GM23338 (cell line): ENCODE results near the gene ITGA1. TPM values are rescaled to one million over a fixed set of nuclear protein-coding genes. Genes with fewer than 3 reads are reported as not detected.

ENCODE experiments used
- ATAC-seq: fragments of 200-7000 bp; cut with Tn5 transposase; 3 replicates; pipeline ENCODE4 v1.9.1; 2020
- DNase-seq: peaks from one replicate; pipeline ENCODE4 v3.0.0-alpha.2; 2015; ENCODE audit warnings: low spot score
- H2AFZ ChIP-seq: fragments of 200-600 bp; sonication (generic); 2 replicates; pipeline ENCODE4 v1.8.0; 2016; ENCODE audit warnings: antibody characterized with exemption, mild to moderate bottlenecking, moderate library complexity
- H3F3A ChIP-seq: fragments of 200-600 bp; sonication (generic); replicated peaks from 2 replicates; pipeline ENCODE4 v1.8.0; 2017; ENCODE audit warnings: antibody characterized with exemption, mixed run types, low read depth
- H3K27ac ChIP-seq: fragments of 200-600 bp; sonication (generic); 2 replicates; pipeline ENCODE4 v1.6.1; 2016; ENCODE audit warnings: low read depth
- H3K27me3 ChIP-seq: fragments of 200-600 bp; sonication (generic); 2 replicates; pipeline ENCODE4 v1.8.0; 2016; ENCODE audit warnings: mild to moderate bottlenecking, mixed run types, moderate library complexity; ENCODE audit not compliant: insufficient read depth
- H3K36me3 ChIP-seq: fragments of 200-600 bp; sonication (generic); 2 replicates; pipeline ENCODE4 v1.8.0; 2016; ENCODE audit warnings: mild to moderate bottlenecking; ENCODE audit not compliant: insufficient read depth
- H3K4me1 ChIP-seq: fragments of 200-600 bp; sonication (generic); 2 replicates; pipeline ENCODE4 v1.8.0; 2016; ENCODE audit warnings: mild to moderate bottlenecking, moderate library complexity; ENCODE audit not compliant: insufficient read depth
- H3K4me2 ChIP-seq: fragments of 200-600 bp; sonication (generic); 2 replicates; pipeline ENCODE4 v1.7.1; 2017; ENCODE audit warnings: mixed run types
- H3K4me3 ChIP-seq: fragments of 200-600 bp; sonication (generic); 2 replicates; pipeline ENCODE4 v1.6.1; 2016; ENCODE audit warnings: mixed run types
- H3K79me2 ChIP-seq: fragments of 200-600 bp; sonication (generic); replicated peaks from 2 replicates; pipeline ENCODE4 v1.8.0; 2017; ENCODE audit warnings: mild to moderate bottlenecking; ENCODE audit not compliant: insufficient read depth
- H3K9me2 ChIP-seq: fragments of 200-600 bp; sonication (generic); 2 replicates; pipeline ENCODE4 v1.8.0; 2017; ENCODE audit not compliant: insufficient read depth
- H4K20me1 ChIP-seq: fragments of 200-600 bp; sonication (generic); replicated peaks from 2 replicates; pipeline ENCODE4 v1.8.0; 2017; ENCODE audit warnings: mild to moderate bottlenecking; ENCODE audit not compliant: insufficient read depth
- H3K27ac Mint-ChIP-seq: 2 replicates; pipeline ENCODE4 v1.8.0; 2020; ENCODE audit warnings: inconsistent platforms, mild to moderate bottlenecking, moderate library complexity, mixed read lengths
- H3K27me3 Mint-ChIP-seq: 3 replicates; pipeline ENCODE4 v1.8.0; 2022; ENCODE audit warnings: low read depth, mild to moderate bottlenecking, moderate library complexity, mixed read lengths, inconsistent platforms; ENCODE audit not compliant: insufficient read depth, poor library complexity
- H3K36me3 Mint-ChIP-seq: 3 replicates; pipeline ENCODE4 v1.8.0; 2021; ENCODE audit warnings: low read depth, mild to moderate bottlenecking, inconsistent platforms, moderate library complexity, mixed read lengths
- H3K4me1 Mint-ChIP-seq: 3 replicates; pipeline ENCODE4 v1.8.0; 2020; ENCODE audit warnings: mild to moderate bottlenecking, inconsistent platforms, mixed read lengths
- H3K4me3 Mint-ChIP-seq: 3 replicates; pipeline ENCODE4 v1.8.0; 2021; ENCODE audit warnings: moderate library complexity, mild to moderate bottlenecking, inconsistent platforms, mixed read lengths
- H3K9me3 Mint-ChIP-seq: 3 replicates; pipeline ENCODE4 v1.8.0; 2020; ENCODE audit warnings: moderate library complexity, mild to moderate bottlenecking, inconsistent platforms, mixed read lengths
- CREB1 ChIP-seq: fragments of 250-450 bp; sonication (Bioruptor Pico); IDR thresholded peaks from 2 replicates; pipeline ENCODE4 v1.5.0; 2020; ENCODE audit warnings: low read depth, mild to moderate bottlenecking, moderate library complexity
- CTCF ChIP-seq, 2 experiments: fragments of 200-600 bp in 1 of 2; sonication (generic) in 1 of 2; conservative IDR thresholded peaks; 2 replicates each; pipeline versions ENCODE4 v1.5.1 to v1.6.1; 2016 to 2017; ENCODE audit warnings: antibody characterized with exemption in 2 of 2, low read depth in 2 of 2, mild to moderate bottlenecking in 2 of 2, moderate library complexity in 1 of 2
- EZH2 ChIP-seq: fragments of 200-600 bp; sonication (generic); IDR thresholded peaks from one replicate; pipeline ENCODE4 v1.8.0; 2017; ENCODE audit warnings: antibody characterized with exemption, mild to moderate bottlenecking, low read depth; ENCODE audit not compliant: unreplicated experiment
- EZH2phosphoT487 ChIP-seq: fragments of 200-600 bp; sonication (generic); IDR thresholded peaks from one replicate; pipeline ENCODE4 v1.8.1; 2018; ENCODE audit warnings: antibody characterized with exemption; ENCODE audit not compliant: unreplicated experiment
- JUNB ChIP-seq: IDR thresholded peaks from one replicate; pipeline ENCODE4 v1.6.1; 2016; ENCODE audit warnings: antibody characterized with exemption; ENCODE audit not compliant: unreplicated experiment
- NANOG ChIP-seq: IDR thresholded peaks from 2 replicates; pipeline ENCODE4 v1.6.1; 2016; ENCODE audit warnings: antibody characterized with exemption, borderline replicate concordance
- POLR2AphosphoS5 ChIP-seq: IDR thresholded peaks from 2 replicates; pipeline ENCODE4 v1.6.1; 2016; ENCODE audit warnings: antibody characterized with exemption, low read depth
- REST ChIP-seq: IDR thresholded peaks from one replicate; pipeline ENCODE4 v1.6.1; 2018; ENCODE audit warnings: antibody characterized with exemption; ENCODE audit not compliant: unreplicated experiment
- STAT1 ChIP-seq: IDR thresholded peaks from one replicate; pipeline ENCODE4 v1.6.1; 2016; ENCODE audit warnings: antibody characterized with exemption; ENCODE audit not compliant: unreplicated experiment
- ZNF114 ChIP-seq: fragments of 250-450 bp; sonication (Bioruptor Pico); IDR thresholded peaks from 2 replicates; pipeline ENCODE4 v1.5.0; 2020; ENCODE audit warnings: mild to moderate bottlenecking, moderate library complexity
- ZNF331 ChIP-seq: fragments of 250-450 bp; sonication (Bioruptor Pico); IDR thresholded peaks from 2 replicates; pipeline ENCODE4 v1.5.0; 2020; ENCODE audit warnings: low read depth, mild to moderate bottlenecking, moderate library complexity
- polyA plus RNA-seq: library from polyadenylated mRNA; unstranded; fragments of >200 nt; fragmentation: Nextera tagmentation; extraction: Ambion mirVana; gene quantifications from 2 replicates; pipeline ENCODE4 v1.2.1, GENCODE V29; 2016
- total RNA-seq: library from RNA; depleted of rRNA; stranded (reverse); fragments of >200 nt; shearing (Covaris generic); gene quantifications from 2 replicates; pipeline ENCODE4 v1.2.3, GENCODE V29; 2014
- TF ChIP-seq, protein P1 (sequence below): IDR thresholded peaks from 2 replicates; pipeline ENCODE4 v1.6.1; 2016; ENCODE audit warnings: antibody characterized with exemption
- TF ChIP-seq, protein P2 (sequence below): fragments of 250-450 bp; sonication (Bioruptor Pico); IDR thresholded peaks from 2 replicates; pipeline ENCODE4 v1.5.0; 2020; ENCODE audit warnings: mild to moderate bottlenecking, moderate library complexity

The ITGA1 gene
- total and polyA plus RNA-seq, 2 experiments from 2014 or later, result 1.8 to 4.9 TPM

DNA sequence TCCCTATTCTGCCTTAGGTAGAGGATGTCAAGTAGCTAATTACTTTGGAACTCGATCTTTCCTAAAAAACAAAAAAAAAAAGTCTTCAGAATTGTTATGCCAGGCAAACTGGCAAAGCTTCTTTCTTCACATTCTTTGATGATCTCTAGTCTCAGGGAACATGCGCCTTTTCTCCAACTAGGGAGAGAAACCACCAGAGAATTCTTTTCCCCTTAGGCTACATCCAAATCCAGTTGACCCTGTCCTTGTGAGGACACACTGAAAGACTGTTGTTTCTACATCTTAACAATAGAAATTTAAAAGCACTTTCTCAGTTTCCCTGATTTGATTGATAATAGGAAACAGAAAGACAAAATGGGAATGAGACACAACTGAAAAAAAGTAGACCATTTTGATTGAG, 106.7 kb downstream of the ITGA1 start:
- H3K4me2 ChIP-seq, result no peak overlapping the region
- H3K4me1 Mint-ChIP-seq, result 0 out of 3 replicates have a peak, but pooled peaks cover 2% of the 10 kb centered on the region

More for the DNA sequence above, 106.7 kb downstream of the ITGA1 start:
- Histone ChIP-seq H3K27ac (no peak overlapping the region), H3K4me1 (no peaks in the 10 kb centered on the region), H3F3A (no peaks in the 10 kb centered on the region), H3K79me2 (no peaks in the 10 kb centered on the region), H4K20me1 (no peaks in the 10 kb centered on the region), H3K9me2 (no peaks in the 10 kb centered on the region), H3K4me3 (no peak overlapping the region), H3K36me3 (no peaks in the 10 kb centered on the region), H3K27me3 (no peaks in the 10 kb centered on the region), H2AFZ (no peak overlapping the region)
- DNase-seq, result no peak
- Mint-ChIP-seq H3K4me3 (no peak overlapping the region), H3K27me3 (no peaks in the 10 kb centered on the region), H3K36me3 (no peaks in the 10 kb centered on the region), H3K9me3 (no peaks in the 10 kb centered on the region), H3K27ac (no peak overlapping the region)
- ATAC-seq, result no peak
- TF ChIP-seq, protein P1, sequence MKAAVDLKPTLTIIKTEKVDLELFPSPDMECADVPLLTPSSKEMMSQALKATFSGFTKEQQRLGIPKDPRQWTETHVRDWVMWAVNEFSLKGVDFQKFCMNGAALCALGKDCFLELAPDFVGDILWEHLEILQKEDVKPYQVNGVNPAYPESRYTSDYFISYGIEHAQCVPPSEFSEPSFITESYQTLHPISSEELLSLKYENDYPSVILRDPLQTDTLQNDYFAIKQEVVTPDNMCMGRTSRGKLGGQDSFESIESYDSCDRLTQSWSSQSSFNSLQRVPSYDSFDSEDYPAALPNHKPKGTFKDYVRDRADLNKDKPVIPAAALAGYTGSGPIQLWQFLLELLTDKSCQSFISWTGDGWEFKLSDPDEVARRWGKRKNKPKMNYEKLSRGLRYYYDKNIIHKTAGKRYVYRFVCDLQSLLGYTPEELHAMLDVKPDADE, result no peak
- TF ChIP-seq ZNF114, result no peak
- TF ChIP-seq NANOG, result no peak
- no peak for TF ChIP-seq JUNB
- TF ChIP-seq EZH2, result no peak
- no peak for TF ChIP-seq REST
- TF ChIP-seq, protein P2, sequence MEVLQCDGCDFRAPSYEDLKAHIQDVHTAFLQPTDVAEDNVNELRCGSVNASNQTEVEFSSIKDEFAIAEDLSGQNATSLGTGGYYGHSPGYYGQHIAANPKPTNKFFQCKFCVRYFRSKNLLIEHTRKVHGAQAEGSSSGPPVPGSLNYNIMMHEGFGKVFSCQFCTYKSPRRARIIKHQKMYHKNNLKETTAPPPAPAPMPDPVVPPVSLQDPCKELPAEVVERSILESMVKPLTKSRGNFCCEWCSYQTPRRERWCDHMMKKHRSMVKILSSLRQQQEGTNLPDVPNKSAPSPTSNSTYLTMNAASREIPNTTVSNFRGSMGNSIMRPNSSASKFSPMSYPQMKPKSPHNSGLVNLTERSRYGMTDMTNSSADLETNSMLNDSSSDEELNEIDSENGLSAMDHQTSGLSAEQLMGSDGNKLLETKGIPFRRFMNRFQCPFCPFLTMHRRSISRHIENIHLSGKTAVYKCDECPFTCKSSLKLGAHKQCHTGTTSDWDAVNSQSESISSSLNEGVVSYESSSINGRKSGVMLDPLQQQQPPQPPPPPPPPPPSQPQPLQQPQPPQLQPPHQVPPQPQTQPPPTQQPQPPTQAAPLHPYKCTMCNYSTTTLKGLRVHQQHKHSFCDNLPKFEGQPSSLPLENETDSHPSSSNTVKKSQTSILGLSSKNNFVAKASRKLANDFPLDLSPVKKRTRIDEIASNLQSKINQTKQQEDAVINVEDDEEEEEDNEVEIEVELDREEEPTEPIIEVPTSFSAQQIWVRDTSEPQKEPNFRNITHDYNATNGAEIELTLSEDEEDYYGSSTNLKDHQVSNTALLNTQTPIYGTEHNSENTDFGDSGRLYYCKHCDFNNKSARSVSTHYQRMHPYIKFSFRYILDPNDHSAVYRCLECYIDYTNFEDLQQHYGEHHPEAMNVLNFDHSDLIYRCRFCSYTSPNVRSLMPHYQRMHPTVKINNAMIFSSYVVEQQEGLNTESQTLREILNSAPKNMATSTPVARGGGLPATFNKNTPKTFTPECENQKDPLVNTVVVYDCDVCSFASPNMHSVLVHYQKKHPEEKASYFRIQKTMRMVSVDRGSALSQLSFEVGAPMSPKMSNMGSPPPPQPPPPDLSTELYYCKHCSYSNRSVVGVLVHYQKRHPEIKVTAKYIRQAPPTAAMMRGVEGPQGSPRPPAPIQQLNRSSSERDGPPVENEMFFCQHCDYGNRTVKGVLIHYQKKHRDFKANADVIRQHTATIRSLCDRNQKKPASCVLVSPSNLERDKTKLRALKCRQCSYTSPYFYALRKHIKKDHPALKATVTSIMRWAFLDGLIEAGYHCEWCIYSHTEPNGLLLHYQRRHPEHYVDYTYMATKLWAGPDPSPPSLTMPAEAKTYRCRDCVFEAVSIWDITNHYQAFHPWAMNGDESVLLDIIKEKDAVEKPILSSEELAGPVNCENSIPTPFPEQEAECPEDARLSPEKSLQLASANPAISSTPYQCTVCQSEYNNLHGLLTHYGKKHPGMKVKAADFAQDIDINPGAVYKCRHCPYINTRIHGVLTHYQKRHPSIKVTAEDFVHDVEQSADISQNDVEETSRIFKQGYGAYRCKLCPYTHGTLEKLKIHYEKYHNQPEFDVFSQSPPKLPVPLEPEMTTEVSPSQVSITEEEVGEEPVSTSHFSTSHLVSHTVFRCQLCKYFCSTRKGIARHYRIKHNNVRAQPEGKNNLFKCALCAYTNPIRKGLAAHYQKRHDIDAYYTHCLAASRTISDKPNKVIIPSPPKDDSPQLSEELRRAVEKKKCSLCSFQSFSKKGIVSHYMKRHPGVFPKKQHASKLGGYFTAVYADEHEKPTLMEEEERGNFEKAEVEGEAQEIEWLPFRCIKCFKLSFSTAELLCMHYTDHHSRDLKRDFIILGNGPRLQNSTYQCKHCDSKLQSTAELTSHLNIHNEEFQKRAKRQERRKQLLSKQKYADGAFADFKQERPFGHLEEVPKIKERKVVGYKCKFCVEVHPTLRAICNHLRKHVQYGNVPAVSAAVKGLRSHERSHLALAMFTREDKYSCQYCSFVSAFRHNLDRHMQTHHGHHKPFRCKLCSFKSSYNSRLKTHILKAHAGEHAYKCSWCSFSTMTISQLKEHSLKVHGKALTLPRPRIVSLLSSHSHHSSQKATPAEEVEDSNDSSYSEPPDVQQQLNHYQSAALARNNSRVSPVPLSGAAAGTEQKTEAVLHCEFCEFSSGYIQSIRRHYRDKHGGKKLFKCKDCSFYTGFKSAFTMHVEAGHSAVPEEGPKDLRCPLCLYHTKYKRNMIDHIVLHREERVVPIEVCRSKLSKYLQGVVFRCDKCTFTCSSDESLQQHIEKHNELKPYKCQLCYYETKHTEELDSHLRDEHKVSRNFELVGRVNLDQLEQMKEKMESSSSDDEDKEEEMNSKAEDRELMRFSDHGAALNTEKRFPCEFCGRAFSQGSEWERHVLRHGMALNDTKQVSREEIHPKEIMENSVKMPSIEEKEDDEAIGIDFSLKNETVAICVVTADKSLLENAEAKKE (CRISPR knock-in tag), result no peak
- TF ChIP-seq CTCF (conservative IDR thresholded peaks at IDR 0.05; ENCODE audit: low read depth in 2 of 2), result no peak
- TF ChIP-seq STAT1, result no peak
- no peak for TF ChIP-seq EZH2phosphoT487
- TF ChIP-seq POLR2AphosphoS5, result no peak
- TF ChIP-seq ZNF331, result no peak
- TF ChIP-seq CREB1 (CRISPR knock-in tag), result no peak
